NCI-H1048 (cell line): ENCODE data around the gene FDXACB1.

Source experiments
- DNase-seq: peaks from one replicate; lab custom pipeline; 2025; lab: John Stamatoyannopoulos, UW

The FDXACB1 gene

DNA sequence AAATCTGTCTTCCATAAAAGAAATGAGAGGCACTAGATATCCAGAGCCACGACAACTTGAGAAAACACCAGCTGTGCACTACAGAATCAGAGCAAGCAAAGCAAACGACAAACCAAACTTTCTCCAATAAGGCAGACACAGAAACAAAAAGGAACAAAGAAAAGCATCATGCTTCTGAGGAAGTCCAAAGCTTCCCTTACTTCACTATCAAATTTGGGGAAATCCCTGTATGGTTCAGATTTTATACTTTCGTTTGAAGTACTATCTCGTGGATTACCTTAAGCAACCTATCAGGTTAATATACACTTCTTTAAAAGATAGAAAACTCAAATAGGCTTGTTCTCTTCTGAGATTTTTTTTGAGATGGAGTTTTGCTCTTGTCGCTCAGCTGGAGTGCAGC is 35.3 kb downstream of the FDXACB1 start:
- DNase-seq = no peak

DNA sequence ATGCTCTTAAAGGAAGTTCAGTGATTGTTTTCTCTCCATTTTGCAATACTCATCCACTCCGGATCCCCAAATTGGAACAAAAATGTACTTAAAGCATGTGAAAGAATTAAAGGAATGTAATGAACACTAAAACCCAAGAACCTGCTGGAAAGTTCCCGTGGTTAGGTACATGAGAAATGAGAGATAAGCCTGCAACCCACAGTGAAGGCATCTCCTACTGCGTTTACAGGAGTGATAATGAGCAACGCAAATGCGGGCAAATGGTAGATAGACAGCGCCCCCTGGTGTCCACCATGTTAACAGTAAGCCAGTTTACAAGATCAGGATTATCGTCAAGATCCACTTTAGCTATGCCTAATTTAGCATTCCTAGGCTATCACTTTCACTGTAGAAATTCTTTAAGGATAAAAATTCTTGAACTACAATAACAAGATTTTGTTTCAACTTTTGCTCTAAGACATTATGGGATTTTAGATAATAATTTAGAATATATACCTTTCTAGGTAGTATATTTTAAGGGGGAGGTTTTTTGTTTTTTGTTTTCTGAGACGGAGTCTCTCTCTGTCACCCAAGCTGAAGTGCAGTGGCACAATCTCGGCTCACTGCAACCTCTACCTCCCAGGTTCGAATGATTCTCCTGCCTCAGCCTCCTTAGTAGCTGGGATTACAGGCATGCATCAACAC is 37.5 kb downstream of the FDXACB1 start:
- DNase-seq = peak; percentile 45

DNA sequence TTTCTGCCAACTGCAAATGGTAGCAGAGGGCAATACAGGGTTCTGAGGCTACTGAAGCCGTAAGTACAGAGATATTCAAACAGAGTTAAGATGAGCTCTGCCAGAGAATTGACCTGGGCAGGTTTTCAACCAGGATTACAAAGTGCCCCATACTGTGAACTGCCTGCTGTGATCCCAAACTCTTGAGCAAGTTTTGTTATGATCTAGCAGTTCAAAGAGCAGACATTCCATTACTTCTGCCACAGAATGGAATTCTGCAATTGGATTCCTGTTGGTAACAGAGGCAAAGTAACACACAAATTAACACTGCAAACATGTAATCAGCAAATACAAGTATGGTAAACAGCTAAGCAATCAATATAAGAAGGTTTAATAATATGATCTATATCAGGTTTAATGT is 38.8 kb downstream of the FDXACB1 start:
- no peak for DNase-seq

DNA sequence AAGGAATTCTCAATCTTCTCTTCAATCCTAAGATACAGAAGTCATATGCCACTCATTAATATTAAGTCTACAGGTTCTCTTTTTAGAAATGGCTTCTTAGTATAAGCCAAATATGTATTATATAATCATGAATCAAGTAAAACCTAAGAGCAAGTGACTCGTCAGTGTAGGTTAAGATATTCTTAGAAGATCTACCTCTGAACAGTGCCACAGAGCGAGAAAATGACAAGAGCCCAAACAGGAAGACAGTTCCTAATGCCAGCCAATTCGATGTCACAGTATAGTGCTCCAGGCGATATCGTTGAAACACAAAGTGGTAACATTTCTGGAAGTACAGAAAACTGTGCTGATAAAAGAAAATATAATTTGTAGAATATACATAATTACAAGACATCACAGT is 40.9 kb downstream of the FDXACB1 start:
- no peak for DNase-seq

DNA sequence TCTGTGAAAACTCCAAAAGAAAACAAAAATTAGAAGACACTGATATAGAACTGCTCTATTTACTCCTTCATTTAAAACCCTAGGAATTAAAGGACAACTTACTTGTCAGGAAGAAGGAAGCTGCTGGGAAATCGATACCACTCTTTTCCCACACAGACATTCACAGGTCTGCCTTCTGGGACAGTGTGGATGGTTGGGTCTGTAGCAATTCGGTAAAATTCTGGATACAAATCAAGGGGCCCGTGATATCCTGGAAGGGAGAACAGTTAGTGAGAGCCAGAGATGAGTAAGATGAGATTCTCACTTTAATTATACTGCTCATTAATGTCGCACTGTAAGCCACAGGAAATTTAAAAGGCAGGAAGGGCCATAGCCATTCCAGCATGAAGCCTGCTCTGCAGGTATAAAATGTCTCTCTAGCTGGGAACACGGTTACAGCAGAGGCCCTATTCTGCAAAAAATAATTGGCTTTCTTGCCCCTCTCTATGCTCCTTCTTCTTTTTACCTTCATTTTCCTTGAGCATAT is 41.5 kb downstream of the FDXACB1 start:
- DNase-seq = no peak

DNA sequence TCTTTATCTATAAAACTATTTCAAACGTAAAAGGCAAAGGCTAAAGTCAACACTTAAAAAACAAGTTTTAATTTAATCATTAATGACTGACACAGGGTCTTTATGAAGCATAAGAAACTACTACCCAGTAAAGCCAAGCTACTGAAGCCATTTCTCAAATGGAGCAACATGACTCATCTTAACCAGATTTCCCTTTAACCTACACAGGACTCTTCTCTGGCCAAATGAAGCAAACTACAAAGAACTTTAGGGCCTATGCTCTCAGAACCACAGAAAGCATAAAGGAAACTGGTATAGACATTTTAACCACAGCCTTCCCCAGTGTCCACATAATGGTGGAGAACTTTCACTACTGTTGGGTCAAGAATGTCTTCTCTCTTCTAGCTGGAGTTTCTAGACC is 42.2 kb downstream of the FDXACB1 start:
- DNase-seq = no peak

DNA sequence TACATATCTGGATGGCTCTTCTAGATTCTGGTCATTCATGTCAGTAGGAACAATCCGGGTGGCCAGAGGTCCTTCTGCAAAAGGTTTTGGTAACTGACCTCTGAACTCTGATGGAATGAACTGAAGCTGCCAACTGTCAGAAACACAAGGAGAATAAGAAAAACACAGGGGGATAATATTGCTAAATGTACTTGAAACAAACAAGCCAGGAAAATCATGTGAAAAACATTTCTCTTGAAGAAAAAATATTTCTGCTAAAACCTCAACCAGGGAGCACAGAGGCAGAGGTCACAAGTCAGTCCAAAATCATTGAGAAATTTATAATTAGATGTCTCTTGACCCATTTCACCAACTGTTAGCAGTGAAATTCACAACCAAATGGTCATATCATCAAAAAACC is 42.8 kb downstream of the FDXACB1 start:
- DNase-seq = no peak

DNA sequence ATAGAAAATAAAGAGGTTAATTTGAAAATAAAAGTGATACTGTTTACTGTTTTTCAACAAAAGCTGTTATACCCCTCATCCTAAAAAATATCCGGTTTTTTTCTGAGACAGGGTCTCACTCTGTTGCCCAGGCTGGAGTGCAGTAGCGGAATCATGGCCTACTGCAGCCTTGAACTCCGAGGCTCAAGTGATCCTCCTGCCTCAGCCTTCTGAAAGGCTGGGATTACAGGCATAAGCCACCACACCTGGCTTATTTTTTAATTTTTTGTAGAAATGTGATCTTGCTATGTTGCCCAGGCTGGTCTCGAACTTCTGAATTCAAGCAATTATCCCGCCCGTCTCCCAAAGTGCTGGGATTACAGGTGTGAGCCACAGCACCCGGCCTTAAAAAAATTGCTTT is 43.3 kb downstream of the FDXACB1 start:
- DNase-seq = no peak

DNA sequence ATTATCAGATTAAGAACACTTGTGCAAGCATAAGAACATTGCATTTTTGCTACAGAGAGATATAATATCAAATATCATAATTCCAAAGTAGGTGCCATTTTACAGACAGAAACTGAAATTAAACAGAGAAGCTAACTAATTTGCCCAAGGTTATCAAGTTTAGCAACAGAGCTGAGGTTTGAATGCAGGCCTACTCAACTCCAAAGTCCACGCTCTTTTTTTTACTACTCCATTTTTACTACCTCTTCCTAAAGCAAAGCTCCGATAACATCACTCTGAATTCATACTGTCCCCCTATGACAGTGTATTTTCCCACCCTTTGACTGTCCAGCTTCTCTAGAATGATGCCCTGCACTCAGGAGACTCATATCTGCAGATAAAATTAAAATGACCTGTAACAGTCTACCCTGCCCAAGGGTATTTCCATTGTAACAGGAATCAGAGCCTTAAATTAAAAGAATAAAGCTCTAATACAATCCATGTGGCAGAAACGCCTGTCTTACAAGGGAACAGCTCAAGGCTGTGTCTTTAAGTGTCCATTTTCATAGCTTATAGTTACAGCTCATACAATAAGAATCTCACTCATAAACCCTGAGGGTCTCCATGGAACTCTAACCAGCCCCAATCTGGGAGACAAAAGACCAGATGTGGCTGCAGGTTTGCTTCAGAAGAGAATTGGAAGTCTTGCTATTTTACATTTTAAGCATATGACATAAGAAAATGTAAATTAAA is 44.4 kb downstream of the FDXACB1 start:
- no peak for DNase-seq

DNA sequence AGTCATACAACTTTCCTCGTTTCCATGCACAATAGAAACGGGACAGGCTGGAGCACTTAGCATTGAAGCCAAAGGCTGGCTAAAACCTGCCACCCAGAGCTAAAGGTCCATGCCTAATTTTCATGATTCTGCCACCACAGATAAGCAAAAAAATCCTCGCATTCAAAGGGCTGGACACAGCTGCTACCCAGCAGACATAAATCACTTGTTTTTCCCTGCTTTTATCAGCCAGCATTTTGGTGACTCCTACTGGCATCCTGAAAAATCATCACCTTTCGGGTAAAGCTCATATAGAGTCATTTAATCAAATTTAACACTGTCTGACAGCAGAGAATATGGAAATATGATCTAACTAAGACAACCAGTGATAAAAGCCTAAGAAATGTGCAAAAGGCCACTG is 45.4 kb downstream of the FDXACB1 start:
- no peak for DNase-seq

DNA sequence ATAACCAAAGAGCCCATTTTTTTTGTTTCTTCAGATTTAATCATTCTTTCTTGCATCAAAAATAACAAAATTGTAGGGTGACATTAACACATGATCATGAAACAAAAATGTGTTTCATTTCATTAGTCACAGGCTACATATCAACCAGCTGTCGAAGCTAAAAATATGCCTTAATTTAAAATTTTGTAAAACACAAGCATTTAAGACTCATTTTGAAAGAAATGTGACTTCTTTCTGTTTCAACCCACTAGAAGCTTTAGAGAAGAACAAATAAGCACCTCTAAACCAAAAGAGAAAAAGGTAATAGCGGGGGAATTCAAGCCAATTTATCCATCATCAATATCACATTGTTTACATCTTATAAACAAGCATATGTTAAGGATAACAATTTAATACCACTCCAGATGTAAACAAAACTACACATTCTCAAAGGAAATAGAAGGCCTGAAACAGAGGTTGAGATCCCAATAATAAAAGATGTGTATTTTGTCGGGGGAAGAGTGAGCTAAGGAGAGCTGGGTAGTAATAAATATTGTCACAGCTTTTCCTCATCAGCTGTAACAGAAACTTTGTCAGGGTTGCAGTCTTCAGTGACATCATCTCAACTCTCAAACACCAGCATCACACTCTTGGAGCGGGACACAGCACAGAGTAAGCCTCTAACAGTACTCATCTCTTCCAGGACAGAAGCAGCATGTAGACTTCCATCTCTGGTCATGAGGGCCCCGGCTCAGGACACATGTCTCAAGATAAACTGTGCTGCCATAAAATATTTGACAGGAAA is 49.6 kb downstream of the FDXACB1 start:
- DNase-seq = no peak

DNA sequence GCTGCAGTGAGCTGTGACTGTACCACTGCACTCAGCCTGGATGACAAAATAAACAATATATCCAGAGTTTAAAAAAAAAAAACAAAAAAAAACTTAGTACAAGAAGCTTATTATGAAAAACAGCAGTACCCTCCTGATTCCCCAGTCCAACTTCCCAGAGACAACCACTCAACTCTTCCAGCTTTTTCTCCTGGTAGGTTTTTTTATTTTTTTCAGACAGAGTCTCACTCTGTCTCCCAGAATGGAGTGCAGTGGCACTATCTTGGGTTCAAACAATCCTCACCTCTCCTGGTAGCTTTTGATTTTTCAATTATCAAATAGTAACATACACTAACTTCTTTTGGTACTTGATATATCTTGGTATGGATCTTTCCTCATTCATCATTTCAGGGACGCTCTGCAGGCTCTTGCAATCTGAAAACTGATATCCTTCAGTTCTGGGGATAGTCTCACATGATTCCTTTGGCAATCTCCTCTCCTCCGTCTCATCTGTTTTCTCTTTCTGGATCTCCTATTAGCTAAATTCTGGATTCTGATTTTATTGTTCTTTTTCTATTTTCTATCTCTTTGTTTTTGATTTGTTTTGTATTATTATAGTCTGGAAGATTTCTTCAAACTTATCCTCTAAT is 52.5 kb downstream of the FDXACB1 start:
- no peak for DNase-seq
